ENCODE measurements around the gene INPP5D.
"Not testable (repeated sequence)": the region's sequence is repeated elsewhere in the genome, so short reads cannot be mapped to it uniquely, and the experiment has no call there.

Gene INPP5D

GRCh38 chr2:233033672-233034071, 26.5 kb upstream of the INPP5D start:
- peak; percentile 62 for DNase-seq

DNA sequence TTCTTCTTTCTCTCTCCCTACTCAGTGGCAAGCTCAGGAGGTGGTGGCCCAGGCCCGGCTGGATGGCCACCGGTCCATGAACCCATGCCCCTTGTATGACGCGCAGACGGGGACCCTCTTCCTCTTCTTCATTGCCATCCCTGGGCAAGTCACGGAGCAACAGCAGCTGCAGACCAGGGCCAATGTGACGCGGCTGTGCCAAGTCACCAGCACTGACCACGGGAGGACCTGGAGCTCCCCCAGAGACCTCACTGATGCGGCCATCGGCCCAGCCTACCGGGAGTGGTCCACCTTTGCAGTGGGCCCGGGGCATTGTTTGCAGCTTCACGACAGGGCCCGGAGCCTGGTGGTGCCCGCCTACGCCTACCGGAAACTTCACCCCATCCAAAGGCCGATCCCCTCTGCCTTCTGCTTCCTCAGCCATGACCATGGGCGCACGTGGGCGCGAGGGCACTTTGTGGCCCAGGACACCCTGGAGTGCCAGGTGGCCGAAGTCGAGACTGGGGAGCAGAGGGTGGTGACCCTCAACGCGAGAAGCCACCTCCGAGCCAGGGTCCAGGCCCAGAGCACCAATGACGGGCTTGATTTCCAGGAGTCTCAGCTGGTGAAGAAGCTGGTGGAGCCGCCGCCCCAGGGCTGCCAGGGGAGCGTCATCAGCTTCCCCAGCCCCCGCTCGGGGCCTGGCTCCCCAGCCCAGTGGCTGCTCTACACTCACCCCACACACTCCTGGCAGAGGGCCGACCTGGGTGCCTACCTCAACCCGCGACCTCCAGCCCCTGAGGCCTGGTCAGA, 25.9 kb upstream of the INPP5D start:
- DNase-seq = no peak

GRCh38 chr2:233035426-233036161, 24.5 kb upstream of the INPP5D start:
- no peak for DNase-seq

DNA sequence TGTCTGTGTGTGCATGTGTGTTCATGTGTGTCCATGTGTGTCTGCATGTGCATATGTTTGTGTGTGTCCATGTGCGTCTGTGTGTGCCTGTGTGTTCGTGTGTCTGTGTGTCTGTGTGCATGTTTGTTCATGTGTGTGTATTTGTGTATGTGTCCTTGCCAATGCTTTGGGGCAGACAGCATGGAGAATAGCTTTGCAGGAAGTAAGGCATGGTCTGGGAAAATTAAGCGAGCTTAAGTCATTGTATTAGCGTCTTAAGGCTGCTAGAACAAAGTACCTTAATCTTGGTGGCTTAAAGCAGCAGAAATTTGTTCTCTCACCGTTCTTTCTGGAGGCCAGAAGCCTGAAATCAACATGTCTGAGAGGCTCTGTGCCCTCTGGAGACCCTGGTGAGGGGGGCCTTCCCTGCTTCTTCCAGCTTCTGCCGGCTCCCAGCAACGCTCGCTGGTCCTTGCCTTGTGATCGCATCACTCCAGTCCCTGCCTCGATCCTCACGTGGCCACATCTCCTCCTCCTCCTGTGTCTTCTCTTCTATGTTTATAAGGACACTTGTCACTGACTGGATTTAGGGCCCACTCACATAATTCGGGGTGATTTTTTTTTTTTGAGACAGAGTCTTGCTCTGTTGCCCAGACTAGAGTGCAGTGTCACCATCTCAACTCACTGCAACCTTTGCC, 23.8 kb upstream of the INPP5D start:
- DNase-seq = no peak

DNA sequence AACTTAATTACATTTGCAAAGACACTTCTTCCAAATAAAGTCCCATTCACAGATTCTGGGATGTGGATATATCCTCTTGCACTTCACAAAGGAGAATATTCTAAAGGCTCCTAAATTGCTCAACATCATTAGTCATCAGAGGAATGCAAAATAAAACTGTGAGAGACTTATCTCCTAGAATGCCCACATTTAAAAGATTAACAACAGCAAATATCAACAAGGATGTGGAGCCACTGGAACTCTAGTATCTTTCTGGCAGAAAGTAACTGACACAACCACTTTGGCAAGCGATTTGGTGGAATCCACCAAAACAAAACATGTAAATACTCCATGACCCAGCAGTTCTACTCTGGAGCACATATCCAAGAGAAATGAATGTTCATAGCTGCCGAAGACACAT, 23.1 kb upstream of the INPP5D start:
- no peak for DNase-seq

GRCh38 chr2:233039212-233039845, 20.8 kb upstream of the INPP5D start:
- no peak for DNase-seq

GRCh38 chr2:233039846-233040530, 20.2 kb upstream of the INPP5D start:
- DNase-seq = no peak

DNA sequence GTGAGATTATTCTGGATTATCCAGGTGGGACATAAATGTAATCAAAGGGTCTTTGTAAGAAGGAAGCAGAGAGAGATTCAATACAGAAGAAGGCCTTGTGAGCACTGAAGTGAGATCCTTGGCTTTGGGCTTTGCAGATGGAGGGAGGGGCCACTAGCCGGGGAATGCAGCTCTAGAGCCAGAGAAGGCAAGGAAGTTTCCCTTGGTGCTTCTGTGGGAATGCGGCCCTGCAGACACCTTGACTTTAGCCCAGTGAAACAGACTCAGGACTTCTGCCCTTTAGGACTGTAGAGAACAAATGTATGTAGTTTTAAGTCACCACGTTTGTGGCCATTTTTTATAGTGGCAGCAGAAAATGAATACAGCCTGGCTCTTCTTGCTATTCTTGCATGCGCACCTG, 19.6 kb upstream of the INPP5D start:
- no peak for DNase-seq

DNA sequence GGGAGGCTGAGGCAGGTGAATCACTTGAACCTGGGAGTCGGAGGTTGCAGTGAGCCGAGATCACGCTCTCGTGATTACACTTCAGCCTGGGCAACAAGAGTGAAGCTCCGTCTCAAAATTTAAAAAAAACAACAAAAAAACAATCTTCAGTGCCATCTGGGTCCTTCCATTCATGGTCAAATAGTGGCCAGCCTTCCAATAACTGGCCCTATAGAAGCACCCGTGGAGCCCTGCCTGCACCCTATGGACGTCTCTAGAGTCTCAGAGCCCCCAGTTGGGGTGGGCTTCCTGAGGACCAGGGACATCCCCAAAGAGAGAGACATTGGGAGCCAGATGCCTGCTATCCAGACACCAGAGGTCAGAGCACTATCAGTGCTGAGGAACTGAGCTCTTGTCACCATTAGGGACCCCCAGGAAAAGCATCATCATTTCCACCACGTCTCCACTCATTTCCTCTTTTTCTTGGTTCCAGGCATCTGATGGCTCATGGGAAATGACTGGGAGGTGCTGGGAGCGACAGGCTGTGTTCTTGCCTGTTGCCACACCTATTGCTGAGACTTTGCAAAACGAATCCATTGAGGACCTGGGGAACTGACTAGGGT, 18.3 kb upstream of the INPP5D start:
- DNase-seq = no peak

GRCh38 chr2:233042549-233042948, 17.6 kb upstream of the INPP5D start:
- no peak for DNase-seq

DNA sequence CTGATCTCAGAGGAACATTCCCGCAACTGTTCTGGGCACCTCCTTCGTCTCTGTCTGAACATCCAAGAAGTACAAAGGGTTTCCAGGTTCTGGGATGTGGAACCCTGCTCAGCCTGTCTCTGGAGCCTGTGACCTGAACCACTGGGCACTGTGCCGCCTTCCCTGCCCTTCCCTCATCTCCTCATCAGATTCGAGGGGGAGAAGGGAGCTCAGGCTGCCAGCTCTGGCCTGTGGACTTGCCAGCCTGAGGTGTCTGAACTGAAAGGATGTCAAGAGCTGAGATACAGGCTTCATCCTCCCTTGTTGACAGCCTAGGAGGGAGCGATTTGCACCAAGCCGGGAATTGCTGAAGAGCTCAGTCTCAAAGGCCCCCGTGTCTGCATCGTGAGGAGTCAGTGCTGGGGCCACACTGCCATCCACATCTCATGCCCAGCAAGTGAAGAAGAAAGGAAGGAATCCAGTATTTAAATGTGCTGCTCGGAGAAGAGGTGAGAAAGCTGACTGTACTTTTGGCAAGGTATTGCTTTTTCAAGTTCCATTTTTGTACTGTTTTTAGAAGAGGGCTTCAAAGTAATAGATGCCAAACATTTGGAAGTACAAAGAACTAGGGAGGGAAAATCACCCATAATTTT, 15.1 kb upstream of the INPP5D start:
- DNase-seq = no peak

- DNase-seq = no peak
These were observed 12.9 kb upstream of the INPP5D start for GRCh38 chr2:233047206-233047605.

GRCh38 chr2:233047667-233048066, 12.5 kb upstream of the INPP5D start:
- no peak for DNase-seq

- DNase-seq = no peak
These were observed 11.5 kb upstream of the INPP5D start for GRCh38 chr2:233048569-233049193.

GRCh38 chr2:233049194-233049761, 10.9 kb upstream of the INPP5D start:
- no peak for DNase-seq

GRCh38 chr2:233051241-233052149, 8.6 kb upstream of the INPP5D start:
- DNase-seq = no peak

DNA sequence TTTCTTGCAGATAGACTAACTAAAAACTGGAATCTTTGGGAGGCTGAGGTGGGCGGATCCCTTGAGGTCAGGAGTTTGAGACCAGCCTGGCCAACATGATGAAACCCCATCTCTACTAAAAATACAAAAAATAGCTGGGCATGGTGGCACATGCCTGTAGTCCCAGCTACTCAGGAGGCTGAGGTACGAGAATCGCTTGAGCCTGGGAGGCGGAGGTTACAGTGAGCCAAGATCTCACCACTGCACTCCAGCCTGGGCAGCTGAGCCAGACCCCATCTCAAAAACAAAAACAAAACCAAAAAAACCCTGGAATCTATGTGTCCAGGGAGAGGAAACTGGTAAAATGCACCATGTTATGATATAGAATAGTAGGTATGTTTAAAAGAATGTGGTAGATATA, 7.6 kb upstream of the INPP5D start:
- not testable (repeated sequence) for DNase-seq

- DNase-seq = peak; percentile 86
These were observed 6.0 kb upstream of the INPP5D start for GRCh38 chr2:233053928-233054784.

DNA sequence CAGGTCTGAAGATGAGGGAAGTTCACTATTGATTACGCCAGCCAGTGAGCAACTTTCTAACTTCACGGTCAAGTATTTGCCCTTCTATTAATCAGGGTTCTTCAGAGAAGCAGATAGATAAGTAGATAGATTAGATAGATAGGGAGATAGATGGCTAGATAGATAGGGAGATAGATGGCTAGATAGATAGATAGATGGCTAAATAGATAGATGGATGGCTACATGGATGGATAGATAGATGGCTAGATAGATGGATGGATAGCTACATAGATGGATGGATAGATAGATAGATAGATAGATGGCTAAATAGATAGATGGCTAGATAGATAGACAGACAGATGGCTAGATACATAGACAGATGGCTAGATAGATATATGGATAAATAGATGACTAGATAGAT, 4.8 kb upstream of the INPP5D start:
- DNase-seq = no peak
